HG02610 (cell line): ENCODE measurements around the gene CDC42EP4.
A peak's percentile ranks its signal among the peaks of the same experiment; 100 is the strongest.

Source experiments
- ATAC-seq: cut with Tn5 transposase; IDR thresholded peaks from one replicate; pipeline ENCODE4 v1.9.1; 2021; ENCODE audit warnings: mild to moderate bottlenecking, moderate library complexity; ENCODE audit not compliant: unreplicated experiment

The CDC42EP4 gene

DNA sequence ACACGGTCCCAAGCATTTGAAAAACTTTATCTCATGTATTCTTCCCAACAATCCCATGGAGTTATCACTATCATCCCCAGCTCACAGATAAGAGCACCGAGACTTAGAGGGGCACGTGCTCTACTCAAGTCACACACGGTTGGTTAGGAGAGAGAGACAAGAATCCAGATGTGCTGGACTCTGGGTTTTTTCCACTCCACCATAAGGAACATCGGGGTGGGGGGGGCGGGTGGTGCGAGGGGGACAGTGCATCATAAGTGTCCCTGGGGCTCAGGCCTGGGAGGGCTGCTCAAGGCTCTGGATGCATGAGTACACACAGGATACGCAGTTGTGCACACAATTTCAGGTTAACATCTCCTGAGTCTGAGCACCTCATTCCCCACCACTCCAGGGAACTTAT lies 7.4 kb downstream of the CDC42EP4 start:
- no peak for ATAC-seq

DNA sequence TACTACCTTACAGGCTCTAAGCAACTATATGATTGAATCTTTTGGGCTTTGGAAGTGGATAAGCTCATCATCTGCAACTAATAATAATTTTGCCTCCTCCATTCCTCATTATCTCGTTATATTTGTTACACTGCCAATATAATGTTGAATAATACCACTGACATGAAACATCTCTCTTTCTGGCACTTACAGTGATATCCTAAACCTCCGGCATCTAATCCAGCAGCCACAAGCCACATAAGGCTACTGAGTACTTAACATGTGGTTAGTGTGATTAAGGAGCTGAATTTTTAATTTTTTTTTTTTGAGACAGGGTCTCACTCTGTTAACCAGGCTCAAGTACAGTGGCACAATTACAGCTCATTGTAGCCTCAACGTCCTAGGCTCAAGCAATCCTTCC lies 9.6 kb downstream of the CDC42EP4 start:
- no peak for ATAC-seq

- no peak for ATAC-seq
Measured at GRCh38 chr17:73301369-73301768, 10.4 kb downstream of the CDC42EP4 start.

DNA sequence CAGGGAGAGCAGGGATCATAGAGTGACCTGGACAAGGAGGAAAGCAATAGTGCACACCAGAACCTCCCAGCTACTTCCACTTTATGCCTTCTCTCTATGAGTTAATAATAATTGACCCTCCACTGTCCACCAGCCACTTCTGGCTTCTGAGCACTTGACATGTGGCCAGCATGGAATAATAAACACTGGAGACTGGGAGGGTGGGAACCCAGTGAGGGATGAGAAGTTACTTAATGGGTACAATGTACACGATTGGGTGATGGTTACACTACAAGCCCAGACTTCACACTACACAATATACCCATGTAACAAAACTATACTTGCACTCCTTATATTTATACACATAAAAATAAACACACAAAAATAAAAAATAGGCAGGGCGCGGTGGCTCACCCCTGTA lies 11.4 kb downstream of the CDC42EP4 start:
- ATAC-seq, result no peak

- ATAC-seq, result no peak
Measured at GRCh38 chr17:73297934-73298861, 13.6 kb downstream of the CDC42EP4 start.

- ATAC-seq, result no peak
Measured at GRCh38 chr17:73293480-73293911, 18.3 kb downstream of the CDC42EP4 start.

DNA sequence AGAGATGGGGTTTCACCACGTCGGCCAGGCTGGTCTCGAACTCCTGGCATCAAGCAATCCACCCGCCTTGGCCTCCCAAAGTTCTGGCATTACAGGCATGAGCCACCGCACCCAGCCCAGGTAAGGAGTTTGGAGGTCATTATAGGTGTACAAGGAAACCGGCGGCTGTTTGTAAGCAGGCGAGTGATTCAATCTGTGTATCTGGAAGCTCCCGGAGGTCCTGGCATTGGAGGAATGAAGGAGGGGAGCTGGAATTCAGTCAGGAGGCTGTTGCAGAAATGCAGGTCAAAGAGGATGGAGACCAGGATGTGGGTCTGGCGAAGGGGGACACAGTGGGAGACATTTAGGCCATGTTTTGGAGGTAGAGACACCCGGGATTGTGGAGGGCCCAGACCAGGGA lies 18.8 kb downstream of the CDC42EP4 start:
- ATAC-seq, result no peak

DNA sequence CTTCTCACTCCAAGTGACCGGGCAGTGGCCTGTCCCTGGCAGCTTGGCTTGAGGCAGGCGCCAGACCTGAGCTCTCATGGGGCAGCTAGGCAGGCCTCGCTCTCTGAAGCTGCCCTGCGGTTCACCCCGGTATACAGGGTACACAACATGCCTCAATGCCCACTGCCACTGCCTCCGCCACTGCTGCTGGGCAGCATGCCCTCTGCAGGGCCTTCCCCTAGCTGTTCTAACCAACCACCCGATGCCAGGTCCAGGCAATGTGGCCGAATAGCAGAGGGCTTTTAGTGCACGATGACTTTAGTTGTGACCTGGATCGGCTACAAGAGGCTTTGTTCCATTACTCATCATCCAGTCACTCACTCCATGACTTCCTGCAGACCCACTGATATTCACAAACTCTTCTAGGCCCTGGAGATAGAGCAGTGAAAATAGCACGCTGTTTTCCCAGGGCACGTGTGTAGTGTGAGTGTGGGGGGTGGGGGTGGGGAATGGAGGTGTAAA lies 19.7 kb downstream of the CDC42EP4 start:
- no peak for ATAC-seq

DNA sequence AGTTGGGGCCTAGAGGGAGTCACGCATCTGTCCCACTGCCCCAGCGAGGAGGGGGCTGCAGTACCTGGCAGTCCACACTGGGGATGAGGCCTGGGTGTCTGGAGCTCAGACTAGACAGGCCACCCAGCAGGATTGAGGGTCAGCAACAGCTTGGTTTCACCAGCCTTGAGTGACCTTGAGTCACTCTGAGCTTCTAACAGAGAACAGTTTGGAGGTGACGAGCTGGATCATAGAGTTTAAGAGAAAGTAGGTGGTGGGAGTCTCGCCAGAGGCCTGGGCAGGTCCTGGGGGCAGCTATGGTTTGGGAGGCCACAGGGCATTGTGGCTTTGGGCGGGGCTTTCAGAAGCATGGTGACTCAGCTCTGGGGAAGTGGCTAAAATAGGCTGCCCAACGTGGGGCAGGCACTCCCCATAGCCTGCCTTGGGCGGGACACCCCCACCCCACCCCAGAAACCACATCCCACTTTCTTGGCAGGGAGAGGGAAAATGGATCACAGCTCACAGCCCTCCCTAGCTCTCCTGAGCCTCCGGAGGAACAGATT lies 20.5 kb downstream of the CDC42EP4 start:
- ATAC-seq, result peak; percentile 76

- peak; percentile 31 for ATAC-seq
Measured at GRCh38 chr17:73290399-73291259, 21.2 kb downstream of the CDC42EP4 start.

DNA sequence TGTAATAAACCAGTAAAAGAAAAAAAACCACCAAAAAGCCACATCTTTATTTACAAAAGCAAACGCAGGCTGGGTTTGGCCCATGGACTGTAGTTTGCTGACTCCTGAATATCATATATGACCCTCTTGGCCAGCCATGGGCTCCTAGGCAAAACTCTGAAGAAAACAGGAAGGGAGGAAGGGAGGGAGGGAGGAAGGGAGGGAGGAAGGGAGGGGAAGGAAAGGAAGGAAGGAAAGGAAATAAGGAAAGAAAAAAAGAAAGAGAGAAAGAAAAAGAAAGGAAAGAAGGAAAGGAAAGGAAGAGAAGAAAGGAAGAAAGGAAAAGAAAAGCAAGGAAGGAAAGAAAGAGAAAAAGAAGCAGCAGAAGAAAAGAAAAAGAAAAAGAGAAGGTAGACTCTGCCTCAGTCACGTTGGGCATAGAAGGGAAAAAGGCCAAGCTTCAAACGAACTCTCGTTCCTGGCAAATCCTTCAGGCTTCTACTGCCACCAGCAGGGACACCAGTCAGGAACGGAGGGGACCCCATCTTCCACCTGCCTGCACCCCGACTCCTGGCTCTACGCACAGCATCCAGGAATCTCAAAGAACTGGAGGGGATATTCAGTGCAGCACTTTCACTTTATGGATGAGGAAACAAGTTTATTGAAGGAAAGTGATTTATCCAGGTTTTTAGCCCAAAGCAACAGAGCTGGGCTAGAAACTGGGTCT lies 22.1 kb downstream of the CDC42EP4 start:
- no peak for ATAC-seq

GRCh38 chr17:73288534-73289302 lies 23.1 kb downstream of the CDC42EP4 start:
- no peak for ATAC-seq

- no peak for ATAC-seq
Measured at GRCh38 chr17:73286863-73287296, 24.9 kb downstream of the CDC42EP4 start.

DNA sequence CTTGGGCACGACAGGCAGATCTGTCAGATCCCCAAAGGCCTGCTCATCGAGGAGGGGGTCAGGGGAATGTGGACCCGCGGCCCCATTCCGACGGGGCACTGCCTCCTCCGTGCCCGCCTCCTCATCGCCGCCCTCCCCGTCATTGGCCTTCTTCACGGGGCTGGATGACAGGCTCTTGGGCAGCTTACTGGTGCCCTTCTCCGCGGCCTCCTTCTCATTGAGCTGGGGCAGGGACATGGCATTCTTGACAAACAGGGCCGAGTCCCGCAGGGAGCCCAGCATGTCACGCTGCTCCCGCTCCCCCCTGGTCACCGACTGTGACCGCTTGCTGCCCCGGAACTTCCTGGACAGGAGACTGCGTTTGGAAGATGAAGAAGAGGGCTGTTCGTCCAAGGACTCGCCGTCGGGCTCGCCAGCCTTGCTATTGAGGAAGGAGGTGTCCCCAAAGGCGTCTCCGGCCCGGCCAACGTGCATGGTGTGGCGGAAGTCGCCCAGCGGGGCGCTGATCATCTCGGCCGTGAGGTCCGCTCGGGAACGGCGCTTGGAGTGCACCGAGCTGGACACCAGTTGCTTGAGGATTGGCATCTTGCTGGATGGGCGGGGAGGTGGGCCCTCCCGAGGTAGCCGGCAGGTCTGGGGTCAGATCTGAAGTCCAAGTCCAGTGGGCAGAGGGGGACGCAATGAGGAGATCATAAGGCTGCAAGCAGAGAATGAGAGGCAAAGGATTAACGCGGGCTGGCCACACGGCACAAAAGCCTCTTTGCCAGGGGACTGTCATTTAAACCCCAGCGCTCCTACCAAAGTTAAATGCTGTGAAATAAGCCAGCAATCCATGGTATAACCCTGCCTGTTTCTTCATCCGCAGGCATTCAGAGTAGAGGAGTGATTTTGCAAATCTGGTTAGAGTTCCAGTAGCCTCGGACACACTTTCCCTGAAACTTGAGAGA lies 25.6 kb downstream of the CDC42EP4 start:
- ATAC-seq, result no peak

GRCh38 chr17:73285603-73285908 lies 26.2 kb downstream of the CDC42EP4 start:
- ATAC-seq, result no peak

GRCh38 chr17:73284906-73285602 lies 26.7 kb downstream of the CDC42EP4 start:
- ATAC-seq, result no peak

DNA sequence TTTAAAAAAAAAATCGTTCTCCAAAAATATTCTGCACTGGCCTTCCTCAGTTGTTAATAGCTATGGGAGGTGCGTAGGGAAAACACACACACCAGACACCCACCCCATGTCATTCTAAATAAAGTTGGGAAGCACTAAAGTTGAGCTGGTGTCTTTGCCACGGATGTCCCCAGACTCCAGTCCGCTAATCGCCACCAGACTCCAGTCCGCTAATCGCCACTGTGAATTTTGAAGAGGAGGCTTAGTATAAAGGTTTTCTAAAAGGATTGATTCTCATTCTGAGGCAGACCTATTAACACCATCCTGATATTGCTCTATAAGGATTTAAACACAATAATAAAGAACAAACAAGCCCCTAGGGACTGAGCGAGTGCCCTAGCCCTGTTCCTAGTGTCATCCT lies 27.4 kb downstream of the CDC42EP4 start:
- ATAC-seq, result no peak

DNA sequence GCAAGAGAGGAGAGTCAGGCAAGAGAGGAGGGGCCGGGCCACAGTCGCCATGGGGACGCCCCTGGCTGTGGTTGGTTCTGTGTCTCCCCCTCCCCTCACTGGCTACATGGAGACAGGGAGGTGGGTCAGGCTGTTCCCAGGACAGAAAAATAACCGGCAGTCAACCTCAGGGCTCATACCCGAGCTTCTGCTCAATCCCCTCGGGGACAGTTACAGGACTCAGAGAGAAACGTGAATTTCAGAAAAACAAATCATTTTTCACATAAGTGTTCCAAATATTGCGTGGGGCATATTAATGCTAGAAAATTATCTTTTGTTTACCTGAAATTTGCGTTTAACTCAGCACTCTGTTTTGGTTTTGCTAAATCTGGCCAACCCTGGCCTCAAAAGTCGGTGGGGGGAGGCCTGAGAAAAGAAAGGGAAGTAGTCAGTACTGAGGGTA lies 27.9 kb downstream of the CDC42EP4 start:
- peak; percentile 27 for ATAC-seq
